ENCODE measurements around the gene P3H1.

- TF ChIP-seq, protein P1, sequence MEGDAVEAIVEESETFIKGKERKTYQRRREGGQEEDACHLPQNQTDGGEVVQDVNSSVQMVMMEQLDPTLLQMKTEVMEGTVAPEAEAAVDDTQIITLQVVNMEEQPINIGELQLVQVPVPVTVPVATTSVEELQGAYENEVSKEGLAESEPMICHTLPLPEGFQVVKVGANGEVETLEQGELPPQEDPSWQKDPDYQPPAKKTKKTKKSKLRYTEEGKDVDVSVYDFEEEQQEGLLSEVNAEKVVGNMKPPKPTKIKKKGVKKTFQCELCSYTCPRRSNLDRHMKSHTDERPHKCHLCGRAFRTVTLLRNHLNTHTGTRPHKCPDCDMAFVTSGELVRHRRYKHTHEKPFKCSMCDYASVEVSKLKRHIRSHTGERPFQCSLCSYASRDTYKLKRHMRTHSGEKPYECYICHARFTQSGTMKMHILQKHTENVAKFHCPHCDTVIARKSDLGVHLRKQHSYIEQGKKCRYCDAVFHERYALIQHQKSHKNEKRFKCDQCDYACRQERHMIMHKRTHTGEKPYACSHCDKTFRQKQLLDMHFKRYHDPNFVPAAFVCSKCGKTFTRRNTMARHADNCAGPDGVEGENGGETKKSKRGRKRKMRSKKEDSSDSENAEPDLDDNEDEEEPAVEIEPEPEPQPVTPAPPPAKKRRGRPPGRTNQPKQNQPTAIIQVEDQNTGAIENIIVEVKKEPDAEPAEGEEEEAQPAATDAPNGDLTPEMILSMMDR (IDR thresholded peaks at IDR 0.05 in 4 of 5, conservative IDR thresholded peaks at IDR 0.05 in 1 of 5), result peak; percentile 10 to 43 (median 41)
- no peak for TF ChIP-seq POLR2A (IDR thresholded peaks at IDR 0.05)
Observed at GRCh38 chr1:42765832-42766740, 742 bp downstream of the P3H1 start.

All from gastrocnemius medialis (tissue), 4 donors.